ENCODE measurements around the gene FGR.

Gene FGR

DNA sequence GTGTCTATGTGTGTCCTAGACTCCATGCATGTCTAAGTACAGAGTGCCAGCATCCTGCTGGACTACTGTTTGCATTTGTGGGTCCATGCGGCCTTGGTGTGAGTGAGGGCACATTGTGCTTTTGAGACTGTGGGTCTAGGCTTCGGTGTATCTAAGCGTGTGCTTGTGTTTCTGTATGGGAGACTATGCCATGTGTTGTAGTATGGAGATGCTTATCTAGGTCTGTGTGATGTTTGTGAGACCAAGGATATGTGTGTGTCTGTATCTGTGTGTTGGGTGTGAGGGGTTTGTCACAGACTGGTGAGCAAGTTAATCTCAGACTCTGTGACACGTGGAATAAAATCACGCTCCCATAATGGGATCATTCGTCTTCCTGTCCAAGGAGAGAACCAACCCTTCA lies 45.5 kb downstream of the FGR start:
- DNase-seq (ENCODE audit: low read depth in 2 of 2): no peak

DNA sequence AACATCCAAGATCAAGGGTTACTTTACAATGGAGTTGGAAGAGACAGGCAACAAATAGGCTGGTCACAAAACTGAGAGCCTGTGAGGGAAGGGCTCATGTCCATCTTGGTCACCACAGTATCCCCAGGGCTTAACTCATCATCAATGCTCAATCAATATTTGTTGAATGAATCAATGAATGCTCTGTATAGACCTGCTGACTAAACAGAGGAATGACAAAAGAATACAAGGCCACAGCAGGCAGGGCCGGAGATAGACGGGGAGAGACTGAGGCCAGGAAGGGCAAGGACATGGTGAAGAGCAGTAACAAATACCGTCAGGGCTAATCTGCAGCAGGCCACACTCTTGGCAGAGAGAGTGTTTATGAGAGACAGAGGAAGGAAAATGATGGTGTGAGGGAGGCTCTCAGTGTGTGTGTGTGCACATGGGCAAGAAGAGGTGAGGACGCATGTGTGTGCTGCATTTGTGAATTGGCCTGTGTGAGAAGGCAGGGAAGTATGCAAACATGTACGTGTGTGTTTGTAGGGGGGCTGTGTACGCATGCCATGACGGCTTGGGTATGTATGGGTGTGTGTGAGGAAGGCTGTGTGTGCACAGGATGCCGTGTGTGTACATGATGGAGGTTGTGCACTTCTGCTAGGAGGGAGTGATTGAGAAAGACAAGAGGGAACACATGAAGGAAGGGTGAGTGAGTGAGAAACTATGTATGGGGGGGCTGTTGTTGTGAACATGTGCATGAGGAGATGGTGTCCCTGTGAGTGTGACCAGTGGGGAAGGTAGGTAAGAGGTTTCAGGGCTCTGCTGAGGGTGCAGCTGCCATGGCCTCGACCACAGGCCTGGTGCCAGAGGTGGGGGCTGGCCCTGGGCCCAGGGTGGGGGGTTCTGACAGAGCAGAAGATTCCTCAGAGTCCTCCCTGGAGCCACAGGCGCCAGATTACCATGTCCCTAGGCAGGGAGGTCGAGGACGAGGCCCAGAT lies 46.4 kb downstream of the FGR start:
- no peak for DNase-seq (ENCODE audit: low read depth in 2 of 2)

DNA sequence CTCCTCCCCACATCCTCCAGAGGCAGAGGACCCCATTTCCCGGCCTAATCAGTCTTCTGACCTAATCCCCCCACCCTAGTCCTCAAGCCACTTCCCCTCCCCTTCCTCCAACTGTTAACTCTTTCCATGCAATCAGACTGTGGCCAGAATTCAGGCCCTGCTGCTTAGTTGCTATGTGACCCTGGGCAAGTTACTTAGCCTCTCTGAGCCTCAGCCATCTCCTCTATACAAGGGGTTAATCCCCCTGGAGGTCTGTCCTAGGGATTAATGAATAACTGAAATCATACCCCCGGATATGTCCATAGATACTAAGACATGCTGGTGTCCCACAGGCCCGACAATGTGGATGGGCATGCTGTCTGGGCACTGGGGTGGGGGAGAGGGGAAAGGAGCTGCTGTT lies 49.3 kb downstream of the FGR start:
- DNase-seq (ENCODE audit: low read depth in 2 of 2): no peak

DNA sequence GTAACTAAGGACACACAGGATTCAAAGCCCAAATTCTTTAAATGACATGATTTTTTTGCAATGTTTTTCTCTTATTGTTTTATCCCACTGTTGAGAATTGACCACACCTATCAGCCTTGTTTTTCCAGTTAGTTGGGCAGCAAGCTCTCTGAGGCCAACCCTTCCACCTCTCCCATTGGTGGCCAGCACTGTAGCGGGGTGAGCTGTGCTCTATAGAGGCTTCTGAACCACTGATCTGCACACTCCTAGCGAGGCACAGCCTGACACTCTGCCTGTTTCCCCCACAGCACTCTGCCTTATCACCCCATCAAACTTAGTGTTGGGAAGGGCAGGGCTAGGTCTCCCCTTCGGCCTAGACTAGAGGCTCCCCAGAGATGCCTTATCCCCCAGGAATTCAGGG lies 50.5 kb downstream of the FGR start:
- no peak for DNase-seq (ENCODE audit: low read depth in 2 of 2)

DNA sequence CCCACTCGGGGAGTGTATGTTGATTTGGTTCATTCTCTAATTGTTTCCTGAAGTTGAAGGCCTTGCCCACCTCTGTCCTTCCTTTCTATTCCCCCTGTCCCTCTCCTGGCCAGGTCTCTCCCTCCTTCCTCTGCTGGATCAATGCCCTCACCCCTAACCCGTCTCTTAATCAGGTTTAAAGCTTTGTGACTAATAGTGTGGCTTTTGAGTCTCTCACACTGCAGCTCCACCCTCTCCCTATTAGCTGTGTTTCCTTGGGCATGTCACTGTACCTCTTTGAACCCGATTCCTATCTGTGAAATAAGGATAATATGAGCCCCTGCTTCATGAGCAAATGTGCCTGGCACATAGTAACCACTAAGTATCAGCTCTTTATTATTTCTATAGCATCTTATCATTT lies 51.5 kb downstream of the FGR start:
- DNase-seq (ENCODE audit: low read depth in 2 of 2): no peak

DNA sequence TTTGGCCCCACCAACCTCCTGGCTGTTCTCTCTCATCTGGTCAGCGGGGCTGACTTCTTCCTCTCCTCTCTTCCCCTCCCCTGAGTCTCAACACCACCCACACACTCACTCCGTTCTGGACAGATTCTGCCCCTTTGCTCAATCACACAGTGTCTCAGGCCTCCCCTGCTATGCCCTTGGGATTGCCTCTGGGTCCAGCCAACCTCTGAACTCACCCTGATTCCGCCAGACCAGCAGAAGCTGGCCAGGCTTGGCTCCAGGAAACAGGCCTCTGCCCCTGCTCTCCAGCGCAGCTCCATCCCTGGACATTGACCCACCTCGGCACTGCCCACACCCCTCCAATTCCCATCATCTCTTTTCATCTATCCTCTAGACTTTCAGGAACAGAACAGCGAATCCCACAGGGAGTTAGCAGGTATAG lies 53.2 kb downstream of the FGR start:
- DNase-seq (ENCODE audit: low read depth in 2 of 2): no peak

DNA sequence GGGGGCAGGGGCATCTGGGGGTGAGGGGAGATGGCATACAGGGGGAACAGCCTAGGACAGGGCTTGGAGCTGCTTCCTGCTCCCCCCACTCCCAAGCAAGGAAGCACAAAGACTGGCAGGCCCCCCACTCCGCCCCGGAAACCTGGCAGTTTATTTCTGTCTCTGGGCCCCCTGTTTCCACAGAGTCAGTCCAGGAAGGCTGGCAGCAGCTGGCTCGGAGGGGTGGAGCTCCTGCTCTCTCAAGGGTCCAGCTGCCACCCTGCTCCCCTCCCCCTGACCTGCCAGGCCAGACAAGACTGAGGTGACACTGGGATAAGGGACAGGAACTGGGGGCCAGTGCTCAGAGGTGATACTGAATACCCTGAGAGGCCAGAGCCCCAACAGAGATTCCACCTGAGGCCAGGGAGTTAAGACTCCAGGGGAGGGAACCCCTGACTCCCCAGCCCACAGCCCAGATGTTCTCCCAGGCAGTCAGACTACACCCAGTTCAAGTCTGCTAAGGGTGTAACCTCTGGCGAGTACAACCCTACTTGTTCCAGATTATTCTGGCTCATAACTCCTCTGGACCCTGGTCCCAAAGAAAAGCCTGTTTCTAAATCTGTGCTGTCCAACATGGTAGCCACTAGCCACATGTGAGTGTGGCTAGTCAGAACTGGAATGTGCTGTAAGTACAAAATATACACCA lies 57.3 kb downstream of the FGR start:
- DNase-seq (ENCODE audit: low read depth in 2 of 2): no peak

DNA sequence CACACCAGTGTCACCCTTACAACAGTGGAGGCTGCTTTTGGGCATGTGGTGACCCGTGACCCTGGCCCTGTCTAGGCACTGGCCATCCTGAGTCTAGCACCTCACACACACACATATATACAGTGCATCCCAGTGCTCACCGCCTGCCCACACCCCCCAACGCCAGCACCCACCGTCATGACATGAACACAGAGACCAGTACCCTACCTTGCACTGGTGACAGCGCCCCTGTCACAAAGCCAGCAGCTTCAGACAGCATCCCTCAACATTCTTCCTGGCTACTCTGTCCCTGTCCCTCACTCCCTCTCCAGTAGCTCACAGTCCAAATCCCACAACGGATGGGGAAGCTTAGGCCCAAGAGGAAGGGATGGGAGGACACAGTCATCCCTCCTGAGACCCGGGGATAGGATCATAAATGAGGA lies 58.2 kb downstream of the FGR start:
- DNase-seq (ENCODE audit: low read depth in 2 of 2): no peak

DNA sequence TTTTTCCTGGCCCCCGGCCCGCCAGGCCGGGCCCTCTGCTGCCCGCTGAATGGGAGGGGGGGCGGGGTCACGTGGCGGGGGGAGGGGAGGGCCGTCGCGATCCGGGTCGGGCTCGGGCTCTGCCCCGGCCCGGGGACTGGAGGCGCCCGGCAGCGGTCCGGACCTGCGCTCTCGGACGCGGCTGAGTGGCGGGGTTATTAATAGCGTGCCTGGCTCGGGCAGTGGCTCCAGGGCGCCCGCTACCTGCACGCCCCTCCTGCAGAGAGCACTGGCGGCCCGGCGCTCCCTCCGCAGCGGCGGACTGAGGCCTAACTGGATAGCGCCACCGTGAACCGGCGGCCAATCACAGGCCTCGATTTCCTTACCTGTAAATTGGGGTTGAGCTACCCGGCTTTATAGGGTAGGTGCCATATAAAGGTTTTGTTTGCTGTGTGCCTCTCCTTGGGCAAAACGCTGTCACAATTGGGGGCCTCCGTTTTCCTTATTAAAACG lies 59.1 kb downstream of the FGR start:
- no peak for DNase-seq (ENCODE audit: low read depth in 2 of 2)

DNA sequence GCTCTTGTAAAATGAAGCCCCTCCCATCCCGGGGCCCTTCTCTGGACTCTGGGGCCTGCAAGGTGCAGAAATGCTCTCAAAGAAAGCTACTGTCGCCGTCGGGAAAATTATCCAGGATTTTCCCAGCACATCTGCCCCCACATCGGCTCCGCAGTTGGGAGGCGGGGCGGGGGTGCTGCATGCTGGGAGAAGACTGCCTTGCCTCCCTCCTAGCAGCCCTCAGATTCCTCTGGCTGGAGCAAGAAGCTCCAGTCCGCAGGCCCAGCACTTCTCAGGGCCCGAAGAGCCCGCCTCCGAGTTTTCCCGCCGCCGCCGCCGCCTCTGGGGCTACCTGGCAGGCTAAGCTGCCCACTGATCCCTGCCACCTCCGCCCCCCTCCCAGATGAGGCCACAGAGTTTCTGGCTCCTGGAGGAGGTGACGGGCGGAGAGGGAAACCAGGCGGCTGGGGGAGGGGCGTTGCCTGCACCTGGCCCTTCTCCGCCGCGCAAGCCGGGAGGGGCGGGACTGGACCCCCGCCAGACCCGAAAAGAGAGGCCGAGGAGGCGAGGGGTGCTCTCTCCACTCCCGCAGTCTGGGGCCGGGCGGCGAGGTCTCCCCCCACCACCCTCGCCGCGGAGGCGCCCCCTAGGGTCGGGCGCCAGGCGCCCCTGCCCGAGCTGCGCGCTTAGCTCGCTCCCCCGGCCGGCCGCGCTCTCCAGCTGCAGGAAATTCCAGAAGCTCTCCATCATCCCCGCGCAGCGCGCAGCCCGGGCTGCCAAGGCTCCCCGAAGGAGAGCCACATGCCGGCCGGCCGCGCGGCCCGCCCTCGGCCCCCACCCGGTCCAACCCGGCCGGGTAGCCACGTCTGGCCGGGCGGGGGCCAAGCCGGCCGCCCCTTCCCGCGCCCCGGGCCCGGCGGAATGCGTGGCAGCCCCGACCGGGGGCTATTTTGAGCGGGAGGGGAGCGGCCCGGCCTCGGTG lies 59.8 kb downstream of the FGR start:
- DNase-seq (ENCODE audit: low read depth in 2 of 2): no peak

DNA sequence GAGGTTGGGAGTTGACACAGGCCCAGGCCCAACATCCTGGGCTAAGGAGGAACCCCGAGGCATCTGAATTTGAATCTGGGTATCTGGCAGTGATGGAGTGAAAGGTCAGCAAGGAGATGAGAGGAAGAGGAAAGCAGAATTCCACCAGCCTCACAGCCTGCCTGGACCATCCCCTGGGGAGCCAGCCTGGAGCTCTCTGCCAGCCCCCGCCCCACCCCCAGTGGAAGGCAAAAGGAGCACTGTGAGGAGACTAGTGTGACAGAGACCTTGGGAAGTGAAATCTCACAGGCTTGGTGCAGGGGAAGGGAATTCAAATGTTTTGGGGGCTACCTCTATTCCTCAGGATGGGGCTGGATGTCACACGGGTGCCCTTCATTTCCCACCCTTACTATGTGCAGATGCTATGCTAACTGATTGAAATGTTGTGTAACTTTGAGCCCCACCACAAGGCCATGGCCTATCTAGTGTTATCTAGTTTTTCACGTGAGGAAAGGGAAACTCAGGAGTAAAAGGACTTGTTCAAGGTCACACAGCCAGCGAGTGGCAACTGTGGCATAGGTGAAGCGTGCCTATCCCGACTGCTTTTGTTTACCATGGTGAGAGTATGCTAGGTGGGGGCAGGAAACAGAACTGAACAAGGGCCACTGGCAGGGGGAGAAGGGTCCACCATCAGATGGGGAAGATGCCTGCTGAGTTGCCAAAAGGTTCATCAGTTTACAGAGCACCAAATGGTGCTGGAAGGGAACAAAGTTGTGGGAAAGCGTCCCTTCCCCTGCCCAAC lies 60.8 kb downstream of the FGR start:
- no peak for DNase-seq (ENCODE audit: low read depth in 2 of 2)

DNA sequence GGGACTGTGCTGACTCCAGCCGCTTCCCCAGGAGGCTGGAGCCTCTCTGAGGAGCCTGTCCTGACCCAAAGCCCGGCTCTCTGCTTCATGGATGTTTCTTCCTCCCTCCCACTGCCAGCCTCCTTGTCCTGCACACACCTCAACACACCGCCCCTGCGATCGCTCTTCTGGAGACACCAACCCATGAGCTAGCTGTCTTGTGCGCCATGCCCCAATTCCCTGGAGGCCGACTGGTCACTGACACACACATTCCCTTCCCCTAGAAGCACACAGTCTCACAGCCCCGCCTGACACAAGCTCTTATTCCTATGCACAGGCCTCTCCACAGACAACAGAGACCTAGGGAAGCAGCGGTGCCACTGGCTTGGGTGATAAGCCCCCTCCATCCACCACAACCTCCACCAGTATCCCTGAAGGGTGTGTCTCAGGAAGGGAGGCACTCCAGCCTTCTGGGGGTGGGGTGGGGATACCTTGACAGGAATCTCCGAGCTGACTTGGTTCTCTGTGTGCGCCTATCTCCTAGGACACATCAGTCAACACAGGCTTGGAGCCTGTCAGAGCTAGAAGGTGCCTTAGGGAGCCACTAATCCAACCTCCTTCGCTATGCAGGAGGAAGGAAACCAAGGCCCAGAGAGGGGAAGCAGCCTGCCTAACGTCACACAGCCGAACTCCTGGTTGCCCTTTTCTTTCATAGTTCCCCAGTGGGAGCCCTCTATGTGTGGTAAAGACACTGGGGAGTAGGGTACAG lies 62.1 kb downstream of the FGR start:
- DNase-seq (ENCODE audit: low read depth in 2 of 2): no peak

DNA sequence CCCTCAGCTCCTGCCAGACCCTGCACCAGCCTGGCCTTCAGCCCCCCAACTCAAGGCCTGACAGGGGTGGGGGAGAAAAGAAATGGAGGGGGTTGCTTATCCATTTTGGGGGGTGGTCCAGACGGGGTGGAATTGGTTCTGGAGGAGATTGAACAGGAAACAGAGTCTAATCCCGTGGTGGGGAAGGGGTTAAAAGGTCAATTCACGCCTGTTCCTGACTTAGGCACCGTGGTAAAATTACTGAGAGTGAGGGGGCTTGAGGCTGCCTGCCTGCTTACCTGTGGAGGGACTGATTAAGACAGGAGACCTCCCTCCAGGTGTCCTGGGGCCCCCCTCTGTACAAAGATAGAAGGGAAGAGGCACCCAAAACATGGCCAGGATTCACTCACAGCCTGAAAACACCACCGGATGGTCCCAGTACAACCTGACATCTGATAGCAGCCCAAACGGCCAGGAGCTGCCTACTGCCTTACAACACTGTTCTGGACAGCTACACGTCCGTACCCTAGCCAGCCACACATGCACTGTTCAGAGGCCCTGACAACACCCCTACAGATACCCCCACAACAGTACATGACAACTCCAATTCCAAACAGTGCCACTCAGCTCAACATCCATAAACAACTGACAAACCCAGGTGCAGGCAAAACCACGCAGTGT lies 62.8 kb downstream of the FGR start:
- DNase-seq (ENCODE audit: low read depth in 2 of 2): no peak

DNA sequence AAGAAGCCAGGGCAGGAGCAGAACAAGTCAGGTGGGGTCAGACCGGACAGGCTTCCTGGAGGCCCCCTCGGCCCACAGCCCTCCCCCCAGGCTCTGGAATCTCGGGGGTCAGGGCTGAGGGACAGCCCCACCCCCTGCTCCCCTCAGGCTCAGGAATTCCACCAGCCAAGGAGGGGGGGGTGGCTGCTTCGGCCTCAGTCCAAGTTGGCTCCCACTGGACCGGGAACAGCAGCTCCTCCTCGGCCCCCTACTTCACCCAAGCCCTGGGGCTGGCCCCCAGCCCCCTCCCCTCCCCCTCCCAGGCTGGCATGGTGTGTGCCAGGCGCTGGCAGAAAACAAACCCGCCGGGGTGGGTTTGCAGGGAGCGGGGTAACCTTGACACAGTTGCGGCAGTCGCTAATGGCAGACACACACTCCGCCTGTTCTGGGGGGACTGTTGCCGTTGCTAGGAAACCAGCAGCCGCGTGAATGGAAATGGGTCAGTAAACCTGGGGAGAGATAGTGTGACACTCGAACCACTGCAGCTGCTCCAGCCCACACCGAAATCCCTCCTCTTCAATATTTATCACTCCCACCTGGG lies 63.5 kb downstream of the FGR start:
- DNase-seq (ENCODE audit: low read depth in 2 of 2): no peak

DNA sequence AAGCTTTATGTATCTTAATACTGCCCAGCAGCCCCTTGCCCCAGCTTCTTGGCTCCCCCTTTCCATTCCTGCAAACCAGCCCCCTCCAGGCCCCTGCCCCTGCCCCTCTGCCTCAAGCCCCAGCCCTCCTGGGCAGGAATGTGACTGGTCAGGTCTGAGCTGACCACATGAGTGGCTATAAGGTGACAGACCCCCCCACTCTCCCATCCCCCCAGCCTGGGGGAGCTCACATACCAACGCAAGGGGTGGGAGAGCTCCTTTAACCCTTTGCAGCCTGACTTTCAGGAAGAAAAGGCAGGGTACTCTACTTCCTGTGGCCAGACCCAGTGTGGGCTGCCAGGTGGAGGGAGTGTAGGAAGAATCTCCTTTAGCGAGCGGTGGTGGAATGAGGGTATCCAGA lies 64.2 kb downstream of the FGR start:
- no peak for DNase-seq (ENCODE audit: low read depth in 2 of 2)

DNA sequence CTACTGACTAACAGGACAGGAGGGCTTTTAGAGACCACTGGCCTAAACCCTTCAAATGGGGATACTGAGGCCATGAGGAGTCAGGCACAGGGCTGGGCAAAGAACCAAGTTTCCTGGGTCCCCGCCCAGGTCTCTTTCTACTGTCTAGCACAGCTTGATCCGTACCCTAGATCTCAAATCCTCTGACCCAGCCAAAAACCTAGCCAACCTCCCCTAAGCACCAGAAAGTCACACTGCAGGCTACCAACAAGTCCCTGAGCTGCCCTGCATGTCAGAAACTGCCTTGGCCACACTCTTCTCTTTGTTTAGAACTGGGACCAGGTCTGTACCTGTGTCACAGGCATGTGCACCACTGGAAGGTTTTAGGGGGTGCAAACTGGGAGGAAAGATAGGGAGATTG lies 64.6 kb downstream of the FGR start:
- no peak for DNase-seq (ENCODE audit: low read depth in 2 of 2)

DNA sequence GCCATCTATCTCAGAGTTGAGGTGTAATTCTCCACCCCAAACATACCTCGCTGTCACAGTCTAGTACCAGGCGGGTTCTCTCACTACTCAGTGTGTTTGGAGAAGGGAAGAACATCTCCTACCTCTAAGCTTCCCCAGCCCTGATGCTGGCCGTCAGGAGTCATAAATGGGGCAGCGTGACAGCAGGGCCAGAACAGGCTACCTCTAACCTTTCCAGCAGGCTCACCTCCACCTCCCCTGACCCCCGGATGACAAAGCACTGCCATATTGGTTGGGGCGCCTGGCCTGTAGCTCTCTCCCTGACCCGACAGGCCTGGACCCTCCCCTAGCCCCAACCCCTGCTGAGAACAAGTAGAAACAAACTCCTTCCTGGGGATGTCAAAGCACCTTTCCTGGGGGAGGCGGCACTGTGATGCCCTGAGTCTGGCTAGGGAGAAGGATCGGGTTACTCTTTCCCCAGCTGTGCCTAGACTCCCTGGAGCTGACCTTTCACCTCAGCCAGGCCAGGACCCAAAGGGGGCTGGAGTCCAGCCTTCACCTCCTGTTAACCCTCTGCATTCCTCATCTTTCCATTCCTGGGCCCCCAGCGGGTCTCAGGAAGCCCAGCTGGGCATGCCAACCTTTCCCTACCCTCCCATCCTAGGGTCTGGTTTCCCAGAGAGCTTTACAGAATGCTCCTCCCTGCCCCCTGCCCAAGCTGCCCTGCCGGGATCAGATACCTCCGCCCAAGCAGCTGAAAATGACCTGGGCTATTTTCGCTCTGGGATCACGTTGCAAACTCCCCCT lies 65.3 kb downstream of the FGR start:
- DNase-seq (ENCODE audit: low read depth in 2 of 2): no peak

DNA sequence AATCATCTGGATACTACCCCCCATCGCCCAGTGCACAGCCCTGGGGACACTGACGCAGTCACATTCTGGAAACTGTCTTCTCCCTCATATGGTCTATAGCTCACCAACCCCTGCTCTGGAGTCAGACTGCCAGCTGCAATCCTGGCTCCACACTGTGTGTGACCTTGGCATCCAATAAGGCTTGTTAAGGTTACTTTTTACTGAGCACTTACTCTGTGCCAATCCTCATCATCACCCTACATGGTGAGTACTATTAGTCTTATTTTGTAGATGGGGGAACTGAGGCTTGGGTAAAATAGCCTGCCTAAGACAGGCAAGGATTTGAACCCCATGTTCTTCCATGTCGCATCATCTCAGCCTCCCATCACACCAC lies 65.9 kb downstream of the FGR start:
- DNase-seq (ENCODE audit: low read depth in 2 of 2): no peak
